H9 (cell line): Measurements from ENCODE around the gene FAM53B. TPM values are rescaled to one million over a fixed set of nuclear protein-coding genes. Genes with fewer than 3 reads are reported as not detected.
A peak's percentile ranks its signal among the peaks of the same experiment; 100 is the strongest.

Experiments used
- DNase-seq: peaks from one replicate; pipeline ENCODE4 v3.0.0-alpha.2; 2017
- H2AFZ ChIP-seq: one replicate; pipeline ENCODE4 v1.6.1; 2013; ENCODE audit warnings: mild to moderate bottlenecking, low read length, control low read depth, moderate library complexity
- H2AK5ac ChIP-seq: 2 replicates; pipeline ENCODE4 v1.6.1; 2013; ENCODE audit warnings: low read length, control low read depth, mixed read lengths; ENCODE audit not compliant: insufficient read length
- H2BK120ac ChIP-seq: one replicate; pipeline ENCODE4 v1.6.1; 2013; ENCODE audit warnings: low read depth, mild to moderate bottlenecking, low read length, control low read depth, inconsistent platforms; ENCODE audit not compliant: poor library complexity, severe bottlenecking
- H2BK12ac ChIP-seq: 2 replicates; pipeline ENCODE4 v1.6.1; 2013; ENCODE audit warnings: low read length, control low read depth, mixed read lengths, low read depth; ENCODE audit not compliant: insufficient read length
- H2BK15ac ChIP-seq: 2 replicates; pipeline ENCODE4 v1.6.1; 2013; ENCODE audit warnings: low read depth, low read length, control low read depth
- H2BK20ac ChIP-seq: one replicate; pipeline ENCODE4 v1.6.1; 2013; ENCODE audit warnings: low read depth, mild to moderate bottlenecking, low read length, control low read depth, inconsistent platforms; ENCODE audit not compliant: poor library complexity, severe bottlenecking
- H2BK5ac ChIP-seq: 2 replicates; pipeline ENCODE4 v1.6.1; 2013; ENCODE audit warnings: low read length, control low read depth, mixed read lengths; ENCODE audit not compliant: insufficient read length
- H3K14ac ChIP-seq: 2 replicates; pipeline ENCODE4 v1.6.1; 2013; ENCODE audit warnings: low read length, control low read depth; ENCODE audit not compliant: insufficient read depth
- H3K18ac ChIP-seq: 2 replicates; pipeline ENCODE4 v1.6.1; 2013; ENCODE audit warnings: low read depth, mild to moderate bottlenecking, mixed read lengths, low read length, control low read depth; ENCODE audit not compliant: insufficient read length
- H3K23ac ChIP-seq: 2 replicates; pipeline ENCODE4 v1.6.1; 2013; ENCODE audit warnings: low read length, control low read depth, mixed read lengths, low read depth; ENCODE audit not compliant: insufficient read length
- H3K23me2 ChIP-seq: 2 replicates; pipeline ENCODE4 v1.6.1; 2013; ENCODE audit warnings: low read depth, mild to moderate bottlenecking, mixed read lengths, low read length, control low read depth; ENCODE audit not compliant: insufficient read length, poor library complexity, severe bottlenecking
- H3K27ac ChIP-seq: 2 replicates; pipeline ENCODE4 v1.5.1; 2013; ENCODE audit warnings: low read length, control low read depth, mixed read lengths, low read depth; ENCODE audit not compliant: insufficient read length
- H3K27me3 ChIP-seq: 2 replicates; pipeline ENCODE4 v1.6.1; 2013; ENCODE audit warnings: low read length, control low read depth, inconsistent platforms; ENCODE audit not compliant: insufficient read depth
- H3K4ac ChIP-seq: 2 replicates; pipeline ENCODE4 v1.6.1; 2013; ENCODE audit warnings: low read depth, mild to moderate bottlenecking, control low read depth, inconsistent platforms, low read length, moderate library complexity
- H3K4me1 ChIP-seq: 2 replicates; pipeline ENCODE4 v1.6.1; 2013; ENCODE audit warnings: low read length, control low read depth, inconsistent platforms; ENCODE audit not compliant: insufficient read depth
- H3K4me2 ChIP-seq: 2 replicates; pipeline ENCODE4 v1.6.1; 2013; ENCODE audit warnings: low read length, control low read depth, mixed read lengths; ENCODE audit not compliant: insufficient read length, insufficient read depth
- H3K56ac ChIP-seq: 2 replicates; pipeline ENCODE4 v1.6.1; 2013; ENCODE audit warnings: low read depth, mild to moderate bottlenecking, mixed read lengths, low read length, control low read depth; ENCODE audit not compliant: insufficient read length
- H3K79me1 ChIP-seq: 2 replicates; pipeline ENCODE4 v1.6.1; 2013; ENCODE audit warnings: low read depth, mild to moderate bottlenecking, moderate library complexity, low read length, control low read depth, inconsistent platforms; ENCODE audit not compliant: insufficient read depth, poor library complexity, severe bottlenecking
- H3K79me2 ChIP-seq: 2 replicates; pipeline ENCODE4 v1.6.1; 2013; ENCODE audit warnings: low read length, control low read depth, inconsistent platforms; ENCODE audit not compliant: insufficient read depth
- H3K9ac ChIP-seq: 2 replicates; pipeline ENCODE4 v1.6.1; 2013; ENCODE audit warnings: low read length, control low read depth, mixed read lengths; ENCODE audit not compliant: insufficient read length; ENCODE audit errors: extremely low read depth
- H3K9me3 ChIP-seq: one replicate; pipeline ENCODE4 v1.6.1; 2013; ENCODE audit warnings: low read depth, low read length, inconsistent platforms; ENCODE audit not compliant: control insufficient read depth
- H3T11ph ChIP-seq: one replicate; pipeline ENCODE4 v1.6.1; 2013; ENCODE audit warnings: mild to moderate bottlenecking, low read length, control low read depth, inconsistent platforms
- H4K20me1 ChIP-seq: one replicate; pipeline ENCODE4 v1.6.1; 2013; ENCODE audit not compliant: control insufficient read depth, insufficient read length, insufficient read depth
- H4K5ac ChIP-seq: 2 replicates; pipeline ENCODE4 v1.6.1; 2013; ENCODE audit warnings: low read depth, mild to moderate bottlenecking, mixed read lengths, low read length, control low read depth; ENCODE audit not compliant: insufficient read length
- H4K8ac ChIP-seq: replicated peaks from 2 replicates; pipeline ENCODE4 v1.6.1; 2013; ENCODE audit warnings: low read length, control low read depth, mixed read lengths, low read depth; ENCODE audit not compliant: insufficient read length
- H4K91ac ChIP-seq: 2 replicates; pipeline ENCODE4 v1.6.1; 2013; ENCODE audit warnings: low read depth, mild to moderate bottlenecking, moderate library complexity, mixed read lengths, low read length, control low read depth; ENCODE audit not compliant: insufficient read length
- H3K27ac Mint-ChIP-seq, 3 experiments: 2 replicates in 2 of 3; 3 replicates in 1 of 3; pipeline ENCODE4 v1.8.0; 2020 to 2021; ENCODE audit warnings: mixed read lengths in 3 of 3, mild to moderate bottlenecking in 1 of 3, moderate library complexity in 1 of 3
- H3K27me3 Mint-ChIP-seq: 2 replicates; pipeline ENCODE4 v1.8.0; 2021; ENCODE audit warnings: low read depth, mild to moderate bottlenecking, moderate library complexity, mixed read lengths
- H3K36me3 Mint-ChIP-seq, 3 experiments: 2 replicates in 2 of 3; 3 replicates in 1 of 3; pipeline ENCODE4 v1.8.0; 2020 to 2021; ENCODE audit warnings: low read depth in 3 of 3, mixed read lengths in 3 of 3; ENCODE audit not compliant: insufficient read depth in 1 of 3
- H3K4me1 Mint-ChIP-seq, 2 experiments: 2 replicates each; pipeline ENCODE4 v1.8.0; 2020; ENCODE audit warnings: mixed read lengths in 2 of 2
- H3K4me3 Mint-ChIP-seq, 2 experiments: 2 replicates in 1 of 2; 3 replicates in 1 of 2; pipeline ENCODE4 v1.8.0; 2020 to 2021; ENCODE audit warnings: mild to moderate bottlenecking in 2 of 2, mixed read lengths in 2 of 2, moderate library complexity in 1 of 2
- H3K9me3 Mint-ChIP-seq, 2 experiments: 2 replicates in 1 of 2; 3 replicates in 1 of 2; pipeline ENCODE4 v1.8.0; 2020; ENCODE audit warnings: mild to moderate bottlenecking in 2 of 2, mixed read lengths in 2 of 2, moderate library complexity in 1 of 2
- CTCF ChIP-seq: fragments of 200-600 bp; sonication (generic); conservative IDR thresholded peaks from 3 replicates; pipeline ENCODE4 v1.8.0; 2021; ENCODE audit warnings: antibody characterized with exemption, mild to moderate bottlenecking
- WGBS: extraction: QIAGEN DNeasy Blood & Tissue Kit; methylation state at CpG from one replicate; pipeline ENCODE4 v1.1.7; 2013; ENCODE audit warnings: missing lambda C conversion rate, low lambda C conversion rate, mixed read lengths; ENCODE audit not compliant: insufficient read length; ENCODE audit errors: extremely low coverage; 5-methylcytosine and 5-hydroxymethylcytosine counted together
- total RNA-seq: library from RNA; stranded (reverse); gene quantifications from 2 replicates; pipeline ENCODE4 v1.2.1, GENCODE V29; 2021

The FAM53B gene
- total RNA-seq, 1 experiment from 2014 or later, result 11.5 TPM

- H3K9me3 Mint-ChIP-seq, result no peaks in the 10 kb centered on the region
- peaks cover 31% of the 10 kb centered on the region in 2 experiments for H3K4me1 Mint-ChIP-seq
- no peak overlapping the region for H3K18ac ChIP-seq
- no peak overlapping the region for H2BK5ac ChIP-seq
- no peak overlapping the region for H4K8ac ChIP-seq
- no peak overlapping the region for H3K4me3 Mint-ChIP-seq
- peaks cover 6% of the 10 kb centered on the region; the same call in 1 of the 2 replicates for H3K27me3 ChIP-seq
- no peaks in the 10 kb centered on the region for H4K20me1 ChIP-seq
- peaks cover 9% of the 10 kb centered on the region for H3K23me2 ChIP-seq
- peak; percentile 50; the same call in 2 of the 3 replicates for TF ChIP-seq CTCF
- no peak overlapping the region for H3K9ac ChIP-seq
- no peak overlapping the region for H3K56ac ChIP-seq
- peaks cover 9% of the 10 kb centered on the region; the same call in 1 of the 2 replicates for H3K4me1 ChIP-seq
- WGBS, result no CpG with 5 or more reads among the region's 3 CpGs
- no peak overlapping the region for H3K4me2 ChIP-seq
- H2AK5ac ChIP-seq, result no peak overlapping the region
- no peaks in the 10 kb centered on the region for H3K79me2 ChIP-seq
- H4K91ac ChIP-seq, result no peak overlapping the region
- peaks cover 0 to 5% (median 3%) of the 10 kb centered on the region in 3 experiments for H3K36me3 Mint-ChIP-seq
- H2BK20ac ChIP-seq, result no peak overlapping the region
- no peak for DNase-seq
- no peak overlapping the region for H3T11ph ChIP-seq
- H4K5ac ChIP-seq, result no peak overlapping the region
- no peak overlapping the region for H2BK12ac ChIP-seq
- H3K14ac ChIP-seq, result no peak overlapping the region
- no peak overlapping the region for H2BK15ac ChIP-seq
- no peaks in the 10 kb centered on the region for H3K79me1 ChIP-seq
- H3K27ac ChIP-seq, result no peak overlapping the region
- H3K9me3 ChIP-seq, result no peaks in the 10 kb centered on the region
- H3K27me3 Mint-ChIP-seq, result peaks cover 29% of the 10 kb centered on the region
- H3K23ac ChIP-seq, result no peak overlapping the region
- no peak overlapping the region for H3K27ac Mint-ChIP-seq
- H2AFZ ChIP-seq, result no peak overlapping the region
- no peak overlapping the region for H3K4ac ChIP-seq
- H2BK120ac ChIP-seq, result no peak overlapping the region
Observed at GRCh38 chr10:124745673-124746072, 1.5 kb upstream of the FAM53B start.
